GM18858 (cell line): Measurements from ENCODE around the gene CMTR2.
"Not testable (repeated sequence)": the region's sequence is repeated elsewhere in the genome, so short reads cannot be mapped to it uniquely, and the experiment has no call there.

Experiments used
- ATAC-seq: cut with Tn5 transposase; IDR thresholded peaks from one replicate; pipeline ENCODE4 v1.9.1; 2021; ENCODE audit not compliant: unreplicated experiment

Gene CMTR2, protein sequence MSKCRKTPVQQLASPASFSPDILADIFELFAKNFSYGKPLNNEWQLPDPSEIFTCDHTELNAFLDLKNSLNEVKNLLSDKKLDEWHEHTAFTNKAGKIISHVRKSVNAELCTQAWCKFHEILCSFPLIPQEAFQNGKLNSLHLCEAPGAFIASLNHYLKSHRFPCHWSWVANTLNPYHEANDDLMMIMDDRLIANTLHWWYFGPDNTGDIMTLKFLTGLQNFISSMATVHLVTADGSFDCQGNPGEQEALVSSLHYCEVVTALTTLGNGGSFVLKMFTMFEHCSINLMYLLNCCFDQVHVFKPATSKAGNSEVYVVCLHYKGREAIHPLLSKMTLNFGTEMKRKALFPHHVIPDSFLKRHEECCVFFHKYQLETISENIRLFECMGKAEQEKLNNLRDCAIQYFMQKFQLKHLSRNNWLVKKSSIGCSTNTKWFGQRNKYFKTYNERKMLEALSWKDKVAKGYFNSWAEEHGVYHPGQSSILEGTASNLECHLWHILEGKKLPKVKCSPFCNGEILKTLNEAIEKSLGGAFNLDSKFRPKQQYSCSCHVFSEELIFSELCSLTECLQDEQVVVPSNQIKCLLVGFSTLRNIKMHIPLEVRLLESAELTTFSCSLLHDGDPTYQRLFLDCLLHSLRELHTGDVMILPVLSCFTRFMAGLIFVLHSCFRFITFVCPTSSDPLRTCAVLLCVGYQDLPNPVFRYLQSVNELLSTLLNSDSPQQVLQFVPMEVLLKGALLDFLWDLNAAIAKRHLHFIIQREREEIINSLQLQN

DNA sequence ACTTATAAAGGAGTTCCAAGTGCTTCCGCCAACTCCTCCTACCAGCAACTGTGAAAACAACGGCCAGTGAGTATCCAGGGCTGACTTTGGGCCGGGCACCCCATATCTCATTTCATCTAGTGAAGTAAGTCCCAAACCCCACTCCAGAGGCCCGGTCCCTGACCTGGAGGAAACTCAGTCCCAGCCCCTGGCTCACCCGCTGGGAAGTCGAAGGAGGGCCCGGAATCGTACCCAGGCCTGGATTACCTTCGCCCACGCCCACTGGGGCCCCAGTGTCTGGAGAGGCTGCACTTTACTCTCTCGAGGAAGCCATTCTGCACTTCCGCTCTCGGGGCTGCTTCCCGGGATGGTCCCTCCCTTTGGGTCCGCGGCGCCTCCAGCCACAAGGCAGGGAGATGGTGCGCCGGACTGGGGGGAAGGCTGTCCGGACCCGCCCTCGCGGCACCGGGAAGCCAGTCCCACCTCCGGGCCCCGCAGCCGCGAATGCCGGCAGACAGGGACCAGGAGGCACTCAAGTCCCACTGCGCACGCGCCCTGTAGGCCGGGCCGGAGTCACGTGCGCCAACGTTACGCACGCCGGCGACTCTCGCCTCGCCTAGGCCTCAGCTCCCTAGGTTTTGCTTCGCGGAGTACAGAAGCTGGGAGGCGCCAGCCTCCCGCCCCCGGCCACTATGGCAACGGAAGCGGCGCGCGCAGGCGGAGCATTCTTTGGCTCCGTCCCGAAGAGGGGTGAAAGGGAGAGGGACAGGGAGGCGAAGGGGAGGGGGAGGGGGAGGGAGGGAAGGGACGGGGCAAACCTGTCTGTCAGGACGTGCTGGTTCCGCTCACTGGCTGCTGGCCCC is at the start of gene CMTR2:
TSS of gene CMTR2 (minus strand) at position 513 of the 842 bp plus-strand sequence. CDS start 3,482 bp downstream, outside the sequence.
- peak; percentile 90 for ATAC-seq

DNA sequence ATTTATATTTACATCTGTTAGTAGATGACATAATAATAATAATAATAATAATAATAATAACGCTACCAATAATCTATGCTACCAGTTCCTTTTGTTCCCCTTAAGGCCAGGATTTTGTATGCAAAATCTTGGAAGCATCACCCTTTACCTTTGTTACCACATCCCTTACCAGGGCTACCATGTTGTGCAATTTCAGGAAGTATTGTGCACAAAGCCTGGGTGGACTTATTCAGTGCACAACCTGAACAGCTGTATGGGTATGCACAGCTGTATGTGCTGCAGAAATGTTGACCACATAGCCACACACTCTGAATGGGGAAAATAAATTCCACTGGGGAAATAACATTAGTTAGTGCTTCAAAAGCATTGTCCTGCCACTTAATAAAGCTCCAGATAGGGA is 49.4 kb upstream of the CMTR2 start:
- ATAC-seq, result no peak

DNA sequence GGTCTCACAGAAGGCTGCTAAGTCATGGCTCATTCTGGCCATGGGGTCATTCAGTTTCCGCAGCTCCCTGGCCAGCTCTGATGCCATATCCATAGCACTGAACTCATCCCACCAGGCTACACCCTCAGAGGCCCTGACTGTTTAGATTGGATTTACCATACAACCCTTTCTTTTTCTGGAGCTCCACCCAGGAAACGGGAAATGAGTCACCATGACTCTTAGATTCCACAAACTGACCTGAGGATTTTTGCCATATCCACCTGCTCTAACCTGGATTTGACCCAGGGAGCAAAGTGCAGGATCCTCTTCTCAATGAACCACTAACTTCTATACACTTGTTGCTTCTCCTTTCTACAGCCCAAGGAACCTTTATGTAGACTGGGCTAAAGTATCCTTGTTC is 49.0 kb upstream of the CMTR2 start:
- ATAC-seq, result no peak

DNA sequence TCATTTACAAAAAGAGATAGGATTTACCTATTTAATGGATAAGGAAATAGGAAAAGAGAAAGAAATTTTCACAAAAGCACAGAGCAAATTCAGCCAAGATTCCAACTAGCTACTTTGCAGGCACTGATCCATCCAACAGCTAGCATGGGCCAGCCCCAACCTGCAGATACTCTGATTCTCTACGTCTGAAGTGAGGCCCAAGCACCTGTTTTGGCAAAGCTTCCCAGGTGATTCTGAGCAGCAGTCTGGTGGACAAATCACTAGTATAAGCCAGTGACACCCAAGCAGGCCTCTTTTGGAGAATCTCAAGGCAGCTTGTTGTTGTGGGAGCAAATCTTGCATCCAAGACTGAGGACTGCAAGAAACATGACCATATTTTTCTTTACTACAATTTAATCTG is 48.4 kb upstream of the CMTR2 start:
- no peak for ATAC-seq

DNA sequence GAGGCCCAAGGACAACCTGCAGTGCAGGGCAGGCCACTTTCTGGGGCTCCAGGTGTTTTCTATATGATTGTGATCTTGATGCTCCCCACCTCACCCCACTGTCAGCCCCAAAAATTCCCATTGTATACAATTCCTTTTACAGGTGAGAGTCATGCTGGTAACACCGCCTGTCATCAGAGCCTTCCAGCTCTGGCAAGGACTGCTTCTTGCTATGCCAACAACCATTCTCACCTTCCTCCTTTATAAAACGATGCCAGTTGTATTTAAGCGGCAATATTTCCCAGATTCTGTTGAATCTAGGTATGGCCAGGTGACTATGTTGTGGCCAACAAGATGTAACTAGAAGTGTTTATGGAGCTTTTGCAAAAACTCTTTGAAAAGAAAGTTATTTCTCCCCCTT is 38.9 kb upstream of the CMTR2 start:
- no peak for ATAC-seq

DNA sequence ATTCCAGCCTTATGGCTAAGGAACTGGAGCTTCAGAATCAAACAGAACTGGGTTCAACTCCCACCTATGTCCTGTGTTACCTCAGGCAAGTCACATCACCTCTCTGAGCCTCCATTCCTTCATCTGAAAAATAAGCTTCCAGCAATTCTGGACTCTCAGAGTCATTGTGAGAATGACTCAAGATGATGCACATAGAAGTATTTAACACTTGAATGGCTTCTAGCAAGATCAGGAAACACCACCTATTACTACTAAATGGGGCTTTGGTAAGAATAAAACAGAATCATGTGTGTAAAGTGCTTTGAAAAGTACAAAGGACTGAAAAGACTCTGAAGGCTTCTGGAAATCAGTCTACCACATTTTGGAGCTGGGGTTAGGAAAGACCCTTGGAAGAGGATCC is 38.5 kb upstream of the CMTR2 start:
- no peak for ATAC-seq

DNA sequence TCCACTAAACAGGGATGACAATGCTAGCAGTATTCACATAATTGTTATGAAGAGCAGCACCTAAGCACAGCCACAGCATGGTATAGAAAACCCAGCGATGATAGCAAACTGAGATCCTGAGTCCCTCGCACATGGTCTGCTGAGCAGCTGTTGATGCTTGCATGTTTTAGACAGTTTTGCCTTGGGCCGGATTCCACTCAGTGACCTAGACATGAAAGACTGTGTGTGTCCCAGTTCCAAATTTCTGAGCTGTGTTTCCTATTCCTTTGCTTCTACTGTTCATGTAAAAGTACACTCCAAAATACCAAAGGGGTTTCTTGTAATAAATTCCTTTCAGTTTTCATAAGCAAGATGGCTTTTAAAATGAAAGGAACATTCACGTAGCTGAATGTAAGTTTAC is 30.8 kb upstream of the CMTR2 start:
- no peak for ATAC-seq

DNA sequence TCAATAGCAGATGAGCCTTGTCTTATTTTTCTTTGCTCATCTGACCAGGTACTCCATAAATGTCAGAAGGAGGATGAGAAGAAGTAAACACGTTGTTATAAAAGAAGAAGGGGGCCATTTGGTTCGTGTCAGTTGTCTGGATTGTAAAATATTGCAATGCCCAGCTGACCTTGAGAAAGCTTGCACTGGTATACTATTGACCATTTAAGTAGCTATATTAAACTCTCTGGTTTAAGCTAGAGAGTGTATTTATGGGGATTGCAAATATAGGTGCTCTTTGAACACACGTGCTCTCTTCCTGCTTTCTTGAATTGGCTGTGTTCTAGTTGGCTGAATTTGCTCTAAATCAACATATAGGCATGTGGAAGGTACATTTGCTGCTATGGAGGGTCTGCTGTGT is 26.1 kb upstream of the CMTR2 start:
- no peak for ATAC-seq

DNA sequence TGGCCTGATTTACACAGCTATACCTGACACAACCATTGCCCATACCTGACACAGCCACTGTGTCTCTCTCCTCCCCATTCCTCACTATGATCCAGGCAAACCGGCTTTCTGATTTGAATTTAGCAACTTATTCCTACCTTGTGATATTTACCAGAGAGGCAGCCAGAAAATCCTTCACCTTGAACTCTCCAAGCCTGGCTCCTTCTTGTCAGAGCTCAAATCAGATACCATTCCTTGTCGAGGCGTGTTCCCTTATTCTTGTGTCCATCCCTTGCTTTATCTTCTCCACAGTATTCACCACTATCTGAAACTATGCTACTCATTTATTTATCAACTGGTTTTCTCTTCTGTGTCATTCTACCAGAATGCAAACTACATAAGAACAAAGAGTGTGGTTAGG is 24.4 kb upstream of the CMTR2 start:
- ATAC-seq, result not testable (repeated sequence)

DNA sequence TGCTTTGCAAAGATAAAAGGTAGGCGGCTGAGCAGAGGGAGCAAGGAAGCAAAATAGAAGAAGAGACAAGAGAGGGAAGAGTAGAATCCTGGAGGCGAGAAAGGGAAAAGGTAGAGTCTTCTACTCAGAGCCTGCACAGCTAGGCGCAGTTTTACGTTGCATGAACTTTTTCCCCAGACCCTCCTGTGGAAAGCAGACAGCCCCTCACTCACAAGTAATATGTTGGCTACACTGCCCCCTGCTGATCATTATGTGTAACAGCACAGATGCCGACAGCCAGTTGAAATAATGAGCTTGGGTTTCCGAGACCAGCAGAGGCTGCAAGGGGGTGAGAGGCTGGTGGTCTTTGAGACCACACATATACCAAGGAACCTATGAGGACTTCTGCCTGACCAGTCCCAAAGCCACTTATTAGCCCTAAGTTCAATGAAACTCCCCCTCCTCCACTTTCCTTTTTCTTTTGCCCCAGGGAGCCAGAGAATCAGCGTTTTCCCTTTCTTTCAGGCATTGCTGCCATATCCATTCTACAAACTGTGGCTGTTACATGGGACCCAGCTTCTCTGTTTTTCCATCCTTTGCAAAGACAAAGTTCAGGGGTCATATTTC is 22.5 kb upstream of the CMTR2 start:
- no peak for ATAC-seq

DNA sequence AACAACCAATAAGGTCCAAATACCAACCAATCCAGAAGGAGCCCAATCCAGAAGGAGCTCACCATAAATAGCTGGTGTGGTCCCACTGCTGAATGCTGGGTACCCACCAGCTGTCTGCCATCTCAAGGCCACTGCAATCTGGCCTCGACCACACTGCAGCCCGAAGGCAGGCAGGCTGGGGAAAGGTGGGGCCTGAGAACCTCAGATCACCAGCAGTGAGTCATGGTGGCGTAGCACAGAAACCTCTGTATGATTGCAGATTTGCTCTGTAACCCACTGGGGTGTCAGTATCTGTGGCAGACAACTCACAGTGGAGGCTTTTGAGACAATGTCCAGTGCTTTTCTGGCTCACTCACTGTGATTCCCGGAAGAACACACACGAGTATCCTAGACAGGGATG is 14.7 kb upstream of the CMTR2 start:
- ATAC-seq, result no peak

DNA sequence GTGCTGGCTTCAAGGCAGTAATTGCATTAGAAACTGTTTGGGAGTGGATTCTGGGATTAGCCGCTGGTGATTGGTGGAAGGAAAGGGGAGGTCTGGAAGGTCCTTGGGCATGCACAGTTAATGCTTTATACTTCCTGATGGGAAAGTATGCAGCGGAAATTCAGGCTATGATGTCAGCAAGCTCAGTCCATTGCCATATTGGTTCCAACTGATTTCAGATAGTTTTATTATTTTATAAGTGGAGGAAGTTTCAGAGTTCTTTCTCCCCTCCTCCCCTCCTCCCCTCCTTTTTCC is 8.1 kb upstream of the CMTR2 start:
- no peak for ATAC-seq

DNA sequence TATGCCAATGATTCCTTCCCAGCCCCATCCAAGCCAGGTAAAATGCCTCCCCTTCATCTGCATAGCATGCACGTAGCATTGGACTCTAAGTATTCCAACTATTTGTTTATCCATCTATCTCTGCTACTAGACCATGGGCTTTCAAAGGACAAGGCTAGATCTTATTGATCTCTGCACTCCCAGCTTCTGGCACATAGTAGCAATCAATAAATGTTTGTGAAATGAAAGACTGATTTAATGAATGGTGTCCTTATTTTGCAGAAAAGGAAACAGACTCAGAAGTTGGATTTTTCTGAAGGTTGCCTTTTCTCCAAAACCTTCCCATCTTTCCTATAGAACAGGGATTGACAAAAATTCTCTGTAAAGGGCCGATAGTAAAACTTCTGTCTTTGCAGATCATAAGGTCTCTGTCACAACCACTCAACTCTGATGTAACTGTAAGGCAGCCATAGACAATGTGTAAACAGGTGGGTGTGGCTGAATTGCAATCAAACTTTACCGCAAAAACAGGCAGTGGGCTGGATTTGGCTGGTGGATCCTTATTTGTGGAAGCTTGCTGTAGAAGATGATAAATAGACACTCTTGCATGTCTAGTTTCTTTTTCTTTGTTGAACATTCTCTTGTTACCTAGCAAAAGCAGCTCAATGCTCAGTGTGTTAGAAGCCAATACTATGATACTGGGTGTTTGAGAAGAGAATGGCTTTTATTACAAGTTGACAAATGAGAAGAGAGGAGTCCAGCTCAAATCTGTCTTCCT is 7.6 kb upstream of the CMTR2 start:
- no peak for ATAC-seq

DNA sequence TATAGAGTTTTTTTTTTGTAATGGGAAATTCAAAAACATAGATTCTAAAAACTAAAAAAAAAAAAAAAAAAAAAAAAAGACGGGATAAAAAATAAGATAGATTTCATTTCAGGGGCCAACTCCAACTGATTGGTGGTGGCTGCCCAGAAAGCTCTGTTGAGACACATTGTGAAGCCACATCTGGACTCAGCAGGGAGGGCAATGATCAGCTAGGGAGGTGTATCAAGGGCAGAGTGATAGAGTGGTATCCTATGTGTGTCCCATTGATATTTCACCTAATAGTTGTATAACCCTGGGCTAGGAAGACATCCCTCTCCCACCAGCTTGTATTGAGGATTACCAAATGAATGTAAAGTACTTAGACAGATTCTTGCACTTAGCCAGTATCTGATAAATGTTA is 6.7 kb upstream of the CMTR2 start:
- ATAC-seq, result no peak

DNA sequence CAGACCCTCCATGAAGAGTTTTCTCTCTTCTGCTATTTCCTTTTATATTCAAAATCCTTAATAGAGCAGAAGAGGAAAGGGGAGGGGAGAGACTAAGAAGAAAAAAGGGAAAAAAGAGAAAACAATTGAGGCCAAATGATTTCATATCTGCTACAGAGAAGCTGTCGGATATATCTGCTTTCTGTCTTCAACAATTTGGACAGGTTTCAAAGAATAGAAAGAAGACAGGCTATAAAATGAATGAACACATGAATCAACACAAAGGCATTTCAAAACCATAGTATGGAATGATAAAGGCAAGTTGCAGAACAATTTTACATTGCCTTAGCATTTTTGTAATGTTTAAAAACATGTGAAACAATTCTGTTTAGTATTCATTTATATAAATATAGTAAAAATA is 4.7 kb upstream of the CMTR2 start:
- no peak for ATAC-seq

DNA sequence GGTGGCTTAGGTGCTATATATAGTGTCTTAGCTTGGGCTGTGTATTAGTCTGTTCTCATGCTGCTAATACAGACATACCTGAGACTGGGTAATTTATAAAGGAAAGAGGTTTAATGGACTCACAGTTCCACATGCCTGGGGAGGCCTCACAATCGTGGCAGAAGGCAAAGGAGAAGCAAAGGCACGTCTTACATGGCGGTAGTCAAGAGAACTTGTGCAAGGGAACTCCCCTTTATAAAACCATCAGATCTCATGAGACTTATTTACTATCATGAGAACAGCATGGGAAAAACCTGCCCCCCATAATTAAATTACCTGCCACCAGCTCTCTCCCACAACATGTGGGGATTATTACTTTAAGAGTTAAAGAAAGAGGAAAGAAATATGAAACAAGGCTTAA is 2.9 kb upstream of the CMTR2 start:
- not testable (repeated sequence) for ATAC-seq

DNA sequence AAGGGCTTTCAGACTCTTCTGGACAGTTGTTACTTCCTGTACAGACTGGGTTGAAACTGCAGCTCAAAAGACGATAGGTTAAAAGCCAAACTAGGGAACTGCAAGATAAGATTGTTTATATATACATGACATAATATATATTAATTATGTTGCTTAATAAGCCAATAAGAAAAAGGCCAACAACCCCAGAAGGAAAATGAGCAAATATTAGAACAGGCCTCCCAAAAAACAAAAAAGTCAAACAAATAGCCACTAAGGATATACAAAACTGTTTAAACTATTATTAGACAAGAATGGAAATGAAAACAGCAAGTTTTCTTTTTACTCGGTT is 495 bp upstream of the CMTR2 start:
- ATAC-seq, result no peak

DNA sequence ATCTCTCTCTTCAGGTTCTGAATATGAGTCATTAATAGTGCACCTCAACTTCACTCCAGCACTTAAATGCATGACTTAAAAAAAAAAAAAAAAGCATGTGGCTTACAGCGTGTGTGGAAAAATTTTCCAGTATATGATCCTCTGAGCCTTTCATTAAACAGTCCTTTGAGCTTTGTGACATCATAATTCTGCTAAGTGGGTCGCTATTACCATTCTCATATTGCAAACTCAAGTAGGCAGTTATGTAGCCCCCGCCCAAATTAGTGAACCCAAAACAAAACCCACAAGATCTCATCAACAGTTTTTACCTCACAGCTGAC is 672 bp downstream of the CMTR2 start:
- peak; percentile 1 for ATAC-seq

DNA sequence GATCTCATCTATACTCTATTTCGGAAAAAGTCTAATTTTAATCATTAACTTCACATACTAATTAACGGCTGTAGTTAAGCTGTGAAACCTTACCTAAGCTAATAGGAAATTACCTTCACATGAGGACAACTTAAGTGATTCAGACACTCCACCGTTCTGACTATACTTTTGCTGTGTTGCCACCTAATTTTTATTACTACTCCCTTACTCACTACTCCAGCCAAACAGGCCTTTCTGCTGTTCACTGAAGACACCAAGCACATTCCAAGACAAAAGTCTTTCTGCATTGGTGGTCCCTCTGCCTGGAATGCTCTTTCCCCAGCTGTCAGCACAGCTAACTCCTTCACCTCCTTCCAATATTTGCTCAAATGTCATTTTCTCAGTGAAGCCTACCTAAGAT is 1.3 kb downstream of the CMTR2 start:
- no peak for ATAC-seq

DNA sequence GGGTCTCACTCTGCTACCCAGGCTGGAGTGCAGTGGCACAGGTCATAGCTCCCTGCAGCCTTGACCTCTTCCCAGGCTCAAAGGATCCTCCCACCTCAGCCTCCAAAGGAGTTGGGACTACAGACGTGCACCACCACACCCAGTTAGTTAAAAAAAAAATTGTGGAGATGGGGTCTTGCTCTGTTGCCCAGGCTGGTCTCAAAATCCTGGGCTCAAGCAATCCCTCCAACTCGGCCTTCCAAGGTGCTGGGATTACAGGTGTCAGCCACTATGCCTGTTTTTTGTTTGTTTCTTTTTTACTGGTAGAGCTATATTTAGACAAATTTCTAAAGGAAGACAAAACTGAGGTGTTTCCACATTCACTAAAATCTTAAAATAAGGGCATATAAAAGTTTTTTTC is 1.7 kb downstream of the CMTR2 start:
- no peak for ATAC-seq

DNA sequence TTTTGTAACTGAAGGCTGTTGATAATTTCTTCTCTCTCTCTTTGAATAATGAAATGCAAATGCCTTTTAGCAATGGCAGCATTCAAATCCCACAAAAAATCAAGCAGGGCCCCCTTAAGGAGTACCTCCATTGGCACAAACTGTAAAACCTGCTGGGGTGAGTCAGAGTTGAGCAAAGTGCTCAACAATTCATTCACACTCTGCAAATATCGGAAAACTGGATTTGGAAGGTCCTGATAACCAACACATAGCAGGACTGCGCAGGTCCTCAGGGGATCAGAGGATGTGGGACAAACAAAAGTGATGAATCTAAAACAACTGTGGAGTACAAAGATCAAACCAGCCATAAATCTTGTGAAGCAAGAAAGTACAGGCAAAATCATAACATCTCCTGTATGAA is 5.6 kb downstream of the CMTR2 start:
- ATAC-seq, result no peak
